K562 (cell line): ENCODE data around the gene DGCR8. TPM values are rescaled to one million over a fixed set of nuclear protein-coding genes. Genes with fewer than 3 reads are reported as not detected.

Experiments used
- CHD1 ChIP-seq: fragments of 200-600 bp; sonication (generic); IDR thresholded peaks from one replicate; pipeline ENCODE4 v1.6.1; 2012; ENCODE audit warnings: mild to moderate bottlenecking, moderate library complexity, low read length, inconsistent platforms
- ERF ChIP-seq: fragments of 450-650 bp; formaldehyde crosslinking; IDR thresholded peaks from 2 replicates; pipeline ENCODE4 v1.4.0; 2020; ENCODE audit warnings: mild to moderate bottlenecking, mixed read lengths
- FOS ChIP-seq: IDR thresholded peaks from 3 replicates; pipeline ENCODE4 v1.6.1; 2011; ENCODE audit not compliant: insufficient read length; ENCODE audit errors: extremely low read depth
- FOXM1 ChIP-seq, 2 experiments: fragments of 450-650 bp in 1 of 2; sonication (generic) in 1 of 2; formaldehyde crosslinking in 1 of 2; IDR thresholded peaks; 2 replicates each; pipeline versions ENCODE4 v1.6.1 to v1.9.0; 2017 to 2022; ENCODE audit warnings: low read depth in 2 of 2, mild to moderate bottlenecking in 2 of 2, missing genetic modification reagents in 1 of 2, moderate library complexity in 1 of 2
- HDAC6 ChIP-seq: IDR thresholded peaks from 2 replicates; pipeline ENCODE4 v1.6.1; 2012; ENCODE audit warnings: low read depth, mild to moderate bottlenecking, control low read depth, inconsistent platforms, low read length, moderate library complexity
- MEF2D ChIP-seq: conservative IDR thresholded peaks from 2 replicates; pipeline ENCODE4 v1.6.1; 2016; ENCODE audit warnings: low read depth, missing genetic modification characterization, missing compliant biosample characterization
- NCOR1 ChIP-seq: fragments of 450-650 bp; IDR thresholded peaks from 2 replicates; pipeline ENCODE4 v1.6.1; 2016; ENCODE audit warnings: mild to moderate bottlenecking, moderate library complexity
- NR3C1 ChIP-seq: sonication (generic); formaldehyde crosslinking; IDR thresholded peaks from 2 replicates; pipeline ENCODE4 v1.8.1; 2022; ENCODE audit warnings: missing genetic modification reagents
- RBM15 ChIP-seq: fragments of 200-400 bp; formaldehyde crosslinking; IDR thresholded peaks from 2 replicates; pipeline ENCODE4 v1.6.1; 2018; ENCODE audit warnings: mild to moderate bottlenecking, low read length, moderate library complexity; ENCODE audit not compliant: insufficient read depth
- RBM22 ChIP-seq: fragments of 200-400 bp; formaldehyde crosslinking; IDR thresholded peaks from 2 replicates; pipeline ENCODE4 v1.6.1; 2018; ENCODE audit warnings: low read length, low read depth; ENCODE audit not compliant: poor library complexity, severe bottlenecking
- SMARCC2 ChIP-seq: fragments of 450-650 bp; IDR thresholded peaks from 2 replicates; pipeline ENCODE4 v1.6.1; 2017; ENCODE audit warnings: antibody characterized with exemption, moderate library complexity, mild to moderate bottlenecking, low read depth
- SNRNP70 ChIP-seq: fragments of 200-400 bp; formaldehyde crosslinking; optimal IDR thresholded peaks from 2 replicates; pipeline ENCODE3; 2017; ENCODE audit warnings: low read depth, low read length
- TEAD1 ChIP-seq, 2 experiments: fragments of 450-650 bp in 1 of 2; sonication (generic) in 1 of 2; formaldehyde crosslinking; IDR thresholded peaks; 2 replicates each; pipeline versions ENCODE4 v1.4.0 to v1.8.0; 2020 to 2022; ENCODE audit warnings: mild to moderate bottlenecking in 2 of 2, missing genetic modification reagents in 1 of 2
- TSC22D4 ChIP-seq: fragments of 450-650 bp; IDR thresholded peaks from 2 replicates; pipeline ENCODE4 v1.6.1; 2016; ENCODE audit warnings: missing genetic modification characterization, missing biosample characterization, control low read depth
- YBX1 ChIP-seq: fragments of 450-650 bp; IDR thresholded peaks from 2 replicates; pipeline ENCODE4 v1.7.1; 2016; ENCODE audit warnings: mild to moderate bottlenecking
- YY1 ChIP-seq, 3 experiments: IDR thresholded peaks; 2 replicates each; pipeline ENCODE4 v1.6.1; 2011; ENCODE audit warnings: low read length in 2 of 3, mild to moderate bottlenecking in 2 of 3, moderate library complexity in 2 of 3, borderline replicate concordance in 1 of 3, control low read depth in 1 of 3, low read depth in 1 of 3; ENCODE audit not compliant: insufficient read depth in 3 of 3, insufficient replicate concordance in 2 of 3, control insufficient read depth in 1 of 3, insufficient read length in 1 of 3; ENCODE audit errors: extremely low read depth in 1 of 3
- ZNF143 ChIP-seq: sonication (generic); formaldehyde crosslinking; IDR thresholded peaks from 2 replicates; pipeline ENCODE4 v1.9.0; 2022; ENCODE audit warnings: mild to moderate bottlenecking, missing genetic modification reagents
- ZNF431 ChIP-seq: sonication (generic); formaldehyde crosslinking; IDR thresholded peaks from 2 replicates; pipeline ENCODE4 v1.8.0; 2022; ENCODE audit warnings: mild to moderate bottlenecking, missing genetic modification reagents
- ZNF668 ChIP-seq: fragments of 250-450 bp; sonication (Bioruptor Pico); IDR thresholded peaks from 2 replicates; pipeline ENCODE4 v1.8.0; 2022; ENCODE audit warnings: mild to moderate bottlenecking, inconsistent platforms
- ZNF717 ChIP-seq: fragments of 250-450 bp; sonication (Bioruptor Pico); IDR thresholded peaks from 2 replicates; pipeline ENCODE4 v1.5.0; 2021
- polyA plus RNA-seq, 8 experiments: library from polyadenylated mRNA; depleted of rRNA in 4 of 8; stranded (reverse) in 5 of 8; unstranded in 3 of 8; fragments of >200 nt; fragmentation: Nextera tagmentation in 2 of 8; fragmentation: Illumina TruSeq in 1 of 8; extraction: Ambion mirVana in 2 of 8; extraction: Trizol in 1 of 8; gene quantifications; 2 replicates each; pipeline versions ENCODE4 v1.2.1 to v1.2.3, GENCODE V29; 2011 to 2014; ENCODE audit warnings: inconsistent platforms in 1 of 8, missing spikeins in 1 of 8
- total RNA-seq, 7 experiments: library from RNA; depleted of rRNA in 6 of 7; stranded (reverse); fragments of >200 nt in 6 of 7; fragmentation: Illumina TruSeq in 2 of 7; extraction: Trizol in 2 of 7; gene quantifications; 2 replicates each; pipeline versions ENCODE4 v1.2.1 to v1.2.3, GENCODE V29; 2011 to 2021; ENCODE audit warnings: low replicate concordance in 1 of 7
- TF ChIP-seq, protein P1 (sequence below): sonication (generic); formaldehyde crosslinking; IDR thresholded peaks from 2 replicates; pipeline ENCODE4 v1.8.1; 2022; ENCODE audit warnings: missing genetic modification reagents
- TF ChIP-seq, protein P2 (sequence below): sonication (generic); formaldehyde crosslinking; IDR thresholded peaks from 2 replicates; pipeline ENCODE4 v1.8.1; 2023; ENCODE audit warnings: mild to moderate bottlenecking, missing genetic modification reagents
- TF ChIP-seq, protein P3 (sequence below): fragments of 250-450 bp; sonication (Bioruptor Pico); IDR thresholded peaks from 2 replicates; pipeline ENCODE4 v1.8.0; 2022; ENCODE audit warnings: moderate library complexity, mild to moderate bottlenecking, inconsistent platforms

Gene DGCR8
- total and polyA plus RNA-seq, 9 of the 15 experiments (the other 6 are each of a cell fraction or from before 2014, with no cell fraction given), result 5.9 to 144 (median 80.1) TPM

- TF ChIP-seq ZNF717 (CRISPR knock-in tag) (no peak), TSC22D4 (tag) (no peak), SMARCC2 (no peak), FOXM1 (IDR thresholded peaks at IDR 0.05; ENCODE audit: low read depth) (no peak), FOXM1 (CRISPR knock-in tag; IDR thresholded peaks at IDR 0.05; ENCODE audit: low read depth) (no peak), ERF (CRISPR knock-in tag) (no peak), RBM15 (no peak), ZNF431 (CRISPR knock-in tag) (no peak), ZNF668 (CRISPR knock-in tag) (peak; percentile 34; the same call in 1 of the 2 replicates), TEAD1 (CRISPR knock-in tag; IDR thresholded peaks at IDR 0.05) (no peak), YBX1 (no peak), ZNF143 (CRISPR knock-in tag) (no peak), SNRNP70 (peak; percentile 87), MEF2D (tag) (no peak), CHD1 (no peak), HDAC6 (0 out of 2 replicates have a peak, but pooled peaks have one; percentile 35), RBM22 (no peak), NR3C1 (CRISPR knock-in tag) (no peak), NCOR1 (no peak), YY1 (IDR thresholded peaks at IDR 0.05; ENCODE audit: borderline replicate concordance in 1 of 3, control insufficient read depth in 1 of 3, extremely low read depth in 1 of 3, insufficient read depth in 3 of 3, insufficient read length in 1 of 3, insufficient replicate concordance in 2 of 3, low read depth in 1 of 3, low read length in 2 of 3) (peak in 1 of 3 experiments; percentile 25), FOS (no peak)
- TF ChIP-seq, protein P1, sequence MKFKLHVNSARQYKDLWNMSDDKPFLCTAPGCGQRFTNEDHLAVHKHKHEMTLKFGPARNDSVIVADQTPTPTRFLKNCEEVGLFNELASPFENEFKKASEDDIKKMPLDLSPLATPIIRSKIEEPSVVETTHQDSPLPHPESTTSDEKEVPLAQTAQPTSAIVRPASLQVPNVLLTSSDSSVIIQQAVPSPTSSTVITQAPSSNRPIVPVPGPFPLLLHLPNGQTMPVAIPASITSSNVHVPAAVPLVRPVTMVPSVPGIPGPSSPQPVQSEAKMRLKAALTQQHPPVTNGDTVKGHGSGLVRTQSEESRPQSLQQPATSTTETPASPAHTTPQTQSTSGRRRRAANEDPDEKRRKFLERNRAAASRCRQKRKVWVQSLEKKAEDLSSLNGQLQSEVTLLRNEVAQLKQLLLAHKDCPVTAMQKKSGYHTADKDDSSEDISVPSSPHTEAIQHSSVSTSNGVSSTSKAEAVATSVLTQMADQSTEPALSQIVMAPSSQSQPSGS (CRISPR knock-in tag), result no peak
- TF ChIP-seq, protein P2, sequence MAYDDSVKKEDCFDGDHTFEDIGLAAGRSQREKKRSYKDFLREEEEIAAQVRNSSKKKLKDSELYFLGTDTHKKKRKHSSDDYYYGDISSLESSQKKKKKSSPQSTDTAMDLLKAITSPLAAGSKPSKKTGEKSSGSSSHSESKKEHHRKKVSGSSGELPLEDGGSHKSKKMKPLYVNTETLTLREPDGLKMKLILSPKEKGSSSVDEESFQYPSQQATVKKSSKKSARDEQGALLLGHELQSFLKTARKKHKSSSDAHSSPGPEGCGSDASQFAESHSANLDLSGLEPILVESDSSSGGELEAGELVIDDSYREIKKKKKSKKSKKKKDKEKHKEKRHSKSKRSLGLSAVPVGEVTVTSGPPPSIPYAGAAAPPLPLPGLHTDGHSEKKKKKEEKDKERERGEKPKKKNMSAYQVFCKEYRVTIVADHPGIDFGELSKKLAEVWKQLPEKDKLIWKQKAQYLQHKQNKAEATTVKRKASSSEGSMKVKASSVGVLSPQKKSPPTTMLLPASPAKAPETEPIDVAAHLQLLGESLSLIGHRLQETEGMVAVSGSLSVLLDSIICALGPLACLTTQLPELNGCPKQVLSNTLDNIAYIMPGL (CRISPR knock-in tag), result no peak
- TF ChIP-seq, protein P3, sequence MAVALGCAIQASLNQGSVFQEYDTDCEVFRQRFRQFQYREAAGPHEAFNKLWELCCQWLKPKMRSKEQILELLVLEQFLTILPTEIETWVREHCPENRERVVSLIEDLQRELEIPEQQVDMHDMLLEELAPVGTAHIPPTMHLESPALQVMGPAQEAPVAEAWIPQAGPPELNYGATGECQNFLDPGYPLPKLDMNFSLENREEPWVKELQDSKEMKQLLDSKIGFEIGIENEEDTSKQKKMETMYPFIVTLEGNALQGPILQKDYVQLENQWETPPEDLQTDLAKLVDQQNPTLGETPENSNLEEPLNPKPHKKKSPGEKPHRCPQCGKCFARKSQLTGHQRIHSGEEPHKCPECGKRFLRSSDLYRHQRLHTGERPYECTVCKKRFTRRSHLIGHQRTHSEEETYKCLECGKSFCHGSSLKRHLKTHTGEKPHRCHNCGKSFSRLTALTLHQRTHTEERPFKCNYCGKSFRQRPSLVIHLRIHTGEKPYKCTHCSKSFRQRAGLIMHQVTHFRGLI (CRISPR knock-in tag), result no peak
Observed at GRCh38 chr22:20094197-20094807, 14.3 kb downstream of the DGCR8 start (continued).
